Urinary bladder (tissue), 4 donors: ENCODE data around the gene DDX23. TPM values are rescaled to one million over a fixed set of nuclear protein-coding genes. Genes with fewer than 3 reads are reported as not detected.
A peak's percentile ranks its signal among the peaks of the same experiment; 100 is the strongest.
"Not testable (repeated sequence)": the region's sequence is repeated elsewhere in the genome, so short reads cannot be mapped to it uniquely, and the experiment has no call there.

Experiments used
- DNase-seq: peaks from one replicate; pipeline ENCODE4 v3.0.0-alpha.2; 2015; ENCODE audit errors: extremely low spot score
- H3K27ac ChIP-seq: one replicate; pipeline ENCODE4 v1.5.1; 2013; ENCODE audit warnings: low read depth, mild to moderate bottlenecking, moderate library complexity
- H3K36me3 ChIP-seq: one replicate; pipeline ENCODE4 v1.6.1; 2013; ENCODE audit warnings: mild to moderate bottlenecking, moderate library complexity; ENCODE audit not compliant: insufficient read depth
- H3K4me1 ChIP-seq: one replicate; pipeline ENCODE4 v1.6.1; 2013; ENCODE audit warnings: mild to moderate bottlenecking, moderate library complexity; ENCODE audit not compliant: insufficient read depth
- H3K4me3 ChIP-seq: one replicate; pipeline ENCODE4 v1.5.1; 2013; ENCODE audit warnings: low read depth, low read length
- WGBS: extraction: QIAGEN DNeasy Blood & Tissue Kit; methylation state at CpG from one replicate; pipeline ENCODE4 v1.1.7; 2013; 5-methylcytosine and 5-hydroxymethylcytosine counted together
- polyA plus RNA-seq: library from polyadenylated mRNA; stranded (reverse); fragments of 200-250 nt; gene quantifications from one replicate; pipeline ENCODE4 v1.2.3, GENCODE V29; 2013
- total RNA-seq: library from RNA; depleted of rRNA; stranded (reverse); fragments of >200 nt; gene quantifications from one replicate; pipeline ENCODE4 v1.2.3, GENCODE V29; 2014
- donor health status: healthy with polysubstance abuse.
- donor health status: healthy.

Gene DDX23
- total and polyA plus RNA-seq, 2 donors, result 52.2 to 62.8 TPM

GRCh38 chr12:48854932-48855331 lies 3.0 kb upstream of the DDX23 start:
- WGBS, result 86% methylated on average over 10 of the region's 10 CpGs
- not testable (repeated sequence) for DNase-seq, H3K27ac ChIP-seq, H3K36me3 ChIP-seq, H3K4me3 ChIP-seq, H3K4me1 ChIP-seq

GRCh38 chr12:48854488-48854887 lies 2.5 kb upstream of the DDX23 start:
- no peak for DNase-seq
- Histone ChIP-seq H3K4me1 (no peaks in the 10 kb centered on the region), H3K27ac (no peak overlapping the region), H3K4me3 (no peak overlapping the region), H3K36me3 (no peaks in the 10 kb centered on the region)
- 86% methylated on average over 4 of the region's 4 CpGs for WGBS

GRCh38 chr12:48852734-48853688 lies 1.0 kb upstream of the DDX23 start:
- Histone ChIP-seq H3K4me1 (no peaks in the 10 kb centered on the region), H3K4me3 (peak overlapping the region; percentile 28), H3K27ac (peak overlapping the region; percentile 35), H3K36me3 (no peaks in the 10 kb centered on the region)
- DNase-seq, result peak; percentile 92
- 2% methylated on average over 11 of the region's 11 CpGs for WGBS

GRCh38 chr12:48842021-48842420 lies 9.9 kb downstream of the DDX23 start:
- not testable (repeated sequence) for DNase-seq, H3K27ac ChIP-seq, H3K4me3 ChIP-seq, H3K4me1 ChIP-seq
- H3K36me3 ChIP-seq, result peaks cover 17% of the 10 kb centered on the region
- 91% methylated on average over 25 of the region's 29 CpGs for WGBS

- WGBS, result 90% methylated on average over 4 of the region's 4 CpGs
- H3K36me3 ChIP-seq, result peaks cover 21% of the 10 kb centered on the region
- no peak overlapping the region for H3K27ac ChIP-seq
- DNase-seq, result no peak
- no peak overlapping the region for H3K4me3 ChIP-seq
- no peaks in the 10 kb centered on the region for H3K4me1 ChIP-seq
Observed at GRCh38 chr12:48838048-48838447, 13.9 kb downstream of the DDX23 start.

GRCh38 chr12:48832321-48833060 lies 19.5 kb downstream of the DDX23 start:
- 87% methylated on average over 12 of the region's 12 CpGs for WGBS
- peaks cover 12% of the 10 kb centered on the region for H3K36me3 ChIP-seq
- H3K4me3 ChIP-seq, result no peak overlapping the region
- H3K4me1 ChIP-seq, result no peaks in the 10 kb centered on the region
- H3K27ac ChIP-seq, result no peak overlapping the region
- DNase-seq, result no peak

GRCh38 chr12:48831257-48831656 lies 20.7 kb downstream of the DDX23 start:
- no peak for DNase-seq
- peaks cover 8% of the 10 kb centered on the region for H3K36me3 ChIP-seq
- no peak overlapping the region for H3K27ac ChIP-seq
- H3K4me3 ChIP-seq, result no peak overlapping the region
- WGBS, result 90% methylated on average over 6 of the region's 6 CpGs
- H3K4me1 ChIP-seq, result no peaks in the 10 kb centered on the region

GRCh38 chr12:48828841-48829575 lies 23.0 kb downstream of the DDX23 start:
- Histone ChIP-seq H3K4me1 (no peaks in the 10 kb centered on the region), H3K27ac (no peak overlapping the region), H3K36me3 (peaks cover 6% of the 10 kb centered on the region), H3K4me3 (no peak overlapping the region)
- no peak for DNase-seq
- WGBS, result 85% methylated on average over 16 of the region's 16 CpGs

GRCh38 chr12:48828293-48828692 lies 23.7 kb downstream of the DDX23 start:
- Histone ChIP-seq H3K4me3 (no peak overlapping the region), H3K4me1 (no peaks in the 10 kb centered on the region), H3K27ac (no peak overlapping the region), H3K36me3 (peaks cover 6% of the 10 kb centered on the region)
- no peak for DNase-seq
- 47% methylated on average over 2 of the region's 2 CpGs for WGBS

GRCh38 chr12:48827513-48828096 lies 24.4 kb downstream of the DDX23 start:
- DNase-seq, result no peak
- Histone ChIP-seq H3K4me1 (no peaks in the 10 kb centered on the region), H3K36me3 (peaks cover 4% of the 10 kb centered on the region), H3K27ac (no peak overlapping the region), H3K4me3 (no peak overlapping the region)
- WGBS, result 93% methylated on average over 17 of the region's 17 CpGs

GRCh38 chr12:48827026-48827425 lies 24.9 kb downstream of the DDX23 start:
- H3K27ac ChIP-seq, result no peak overlapping the region

GRCh38 chr12:48826209-48826855 lies 25.6 kb downstream of the DDX23 start:
- 85% methylated on average over 15 of the region's 15 CpGs for WGBS
- Histone ChIP-seq H3K27ac (no peak overlapping the region), H3K4me1 (no peaks in the 10 kb centered on the region), H3K4me3 (no peak overlapping the region), H3K36me3 (peaks cover 2% of the 10 kb centered on the region)
- no peak for DNase-seq

More at GRCh38 chr12:48827026-48827425, 24.9 kb downstream of the DDX23 start:
- Histone ChIP-seq H3K4me3 (no peak overlapping the region), H3K36me3 (peaks cover 4% of the 10 kb centered on the region), H3K4me1 (no peaks in the 10 kb centered on the region)
- 87% methylated on average over 8 of the region's 8 CpGs for WGBS
- no peak for DNase-seq

GRCh38 chr12:48824905-48825304 lies 27.1 kb downstream of the DDX23 start:
- WGBS, result 94% methylated on average over 4 of the region's 4 CpGs

More at GRCh38 chr12:48824905-48825304, 27.1 kb downstream of the DDX23 start:
- H3K4me1 ChIP-seq, result no peaks in the 10 kb centered on the region
- no peak overlapping the region for H3K4me3 ChIP-seq
- peaks cover 2% of the 10 kb centered on the region for H3K36me3 ChIP-seq
- no peak overlapping the region for H3K27ac ChIP-seq
- no peak for DNase-seq
